Neural progenitor cell (in vitro differentiated cells): ENCODE data around the gene TDRD9.

Source experiments
- EZH2 ChIP-seq: fragments of 200-600 bp; sonication (generic); IDR thresholded peaks from 2 replicates; pipeline ENCODE4 v1.6.1; 2017; ENCODE audit warnings: antibody characterized with exemption, mild to moderate bottlenecking, moderate library complexity
- EZH2phosphoT487 ChIP-seq: fragments of 200-600 bp; sonication (generic); IDR thresholded peaks from 2 replicates; pipeline ENCODE4 v1.6.1; 2017; ENCODE audit warnings: antibody characterized with exemption
- TF ChIP-seq, protein P1 (sequence below): fragments of 200-600 bp; sonication (generic); IDR thresholded peaks from 2 replicates; pipeline ENCODE4 v1.5.1; 2017; ENCODE audit warnings: antibody characterized with exemption, mild to moderate bottlenecking

DNA sequence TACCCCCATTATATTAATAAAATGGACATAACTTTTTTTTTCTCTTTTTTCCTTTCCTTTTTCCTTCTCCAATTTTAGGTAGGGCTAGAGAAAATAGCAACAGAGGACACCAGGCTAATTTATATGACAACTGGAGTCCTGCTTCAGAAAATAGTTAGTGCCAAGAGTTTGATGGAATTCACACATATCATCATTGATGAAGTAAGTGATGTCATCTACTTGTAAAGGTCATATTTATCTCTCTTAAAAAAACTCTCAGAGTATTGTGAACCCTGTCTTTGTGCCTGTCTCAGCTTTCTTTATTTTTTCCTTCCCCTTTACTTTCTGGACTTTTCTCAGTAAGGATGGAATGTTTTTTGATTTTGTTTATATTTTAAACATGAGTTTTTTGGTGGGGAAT lies 38.4 kb downstream of the TDRD9 start:
- TF ChIP-seq, protein P1, sequence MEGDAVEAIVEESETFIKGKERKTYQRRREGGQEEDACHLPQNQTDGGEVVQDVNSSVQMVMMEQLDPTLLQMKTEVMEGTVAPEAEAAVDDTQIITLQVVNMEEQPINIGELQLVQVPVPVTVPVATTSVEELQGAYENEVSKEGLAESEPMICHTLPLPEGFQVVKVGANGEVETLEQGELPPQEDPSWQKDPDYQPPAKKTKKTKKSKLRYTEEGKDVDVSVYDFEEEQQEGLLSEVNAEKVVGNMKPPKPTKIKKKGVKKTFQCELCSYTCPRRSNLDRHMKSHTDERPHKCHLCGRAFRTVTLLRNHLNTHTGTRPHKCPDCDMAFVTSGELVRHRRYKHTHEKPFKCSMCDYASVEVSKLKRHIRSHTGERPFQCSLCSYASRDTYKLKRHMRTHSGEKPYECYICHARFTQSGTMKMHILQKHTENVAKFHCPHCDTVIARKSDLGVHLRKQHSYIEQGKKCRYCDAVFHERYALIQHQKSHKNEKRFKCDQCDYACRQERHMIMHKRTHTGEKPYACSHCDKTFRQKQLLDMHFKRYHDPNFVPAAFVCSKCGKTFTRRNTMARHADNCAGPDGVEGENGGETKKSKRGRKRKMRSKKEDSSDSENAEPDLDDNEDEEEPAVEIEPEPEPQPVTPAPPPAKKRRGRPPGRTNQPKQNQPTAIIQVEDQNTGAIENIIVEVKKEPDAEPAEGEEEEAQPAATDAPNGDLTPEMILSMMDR, result no peak
- TF ChIP-seq EZH2phosphoT487 (no peak), EZH2 (no peak)
